Middle frontal gyrus (tissue), 1 donor: ENCODE measurements around the gene MLH1.

Experiments
- DNase-seq: peaks from one replicate; pipeline ENCODE4 v3.0.0-alpha.2; 2015; ENCODE audit warnings: low spot score; ENCODE audit errors: extremely low spot score

The MLH1 gene

GRCh38 chr3:37092484-37092883, 99.2 kb downstream of the MLH1 start:
- DNase-seq = no peak

GRCh38 chr3:37093481-37093880, 100.2 kb downstream of the MLH1 start:
- no peak for DNase-seq

- no peak for DNase-seq
Observed at GRCh38 chr3:37094636-37095035, 101.3 kb downstream of the MLH1 start.

- no peak for DNase-seq
Observed at GRCh38 chr3:37096288-37096687, 103.0 kb downstream of the MLH1 start.

GRCh38 chr3:37096975-37097374, 103.7 kb downstream of the MLH1 start:
- DNase-seq = no peak

- no peak for DNase-seq
Observed at GRCh38 chr3:37097776-37098175, 104.5 kb downstream of the MLH1 start.

- no peak for DNase-seq
Observed at GRCh38 chr3:37098884-37099283, 105.6 kb downstream of the MLH1 start.

GRCh38 chr3:37099469-37099868, 106.2 kb downstream of the MLH1 start:
- no peak for DNase-seq

- DNase-seq = no peak
Observed at GRCh38 chr3:37100411-37100810, 107.1 kb downstream of the MLH1 start.
